Vagina (tissue), 2 donors: ENCODE measurements around the gene FRMD4A.

Experiments used
- CTCF ChIP-seq, 3 experiments: fragments of 450-650 bp in 2 of 3; fragments of 200-600 bp in 1 of 3; sonication (generic) in 1 of 3; IDR thresholded peaks; one replicate each; pipeline ENCODE4 v1.5.1; 2017 to 2019; ENCODE audit warnings: antibody characterized with exemption in 3 of 3, mild to moderate bottlenecking in 2 of 3, moderate library complexity in 2 of 3
- POLR2AphosphoS5 ChIP-seq, 2 donors: sonication (generic); formaldehyde crosslinking; IDR thresholded peaks; one replicate each; pipeline ENCODE4 v1.9.0; 2017; ENCODE audit warnings: antibody characterized with exemption in 2 of 2, mild to moderate bottlenecking in 2 of 2, low read depth in 1 of 2; ENCODE audit not compliant: insufficient read depth in 1 of 2

DNA sequence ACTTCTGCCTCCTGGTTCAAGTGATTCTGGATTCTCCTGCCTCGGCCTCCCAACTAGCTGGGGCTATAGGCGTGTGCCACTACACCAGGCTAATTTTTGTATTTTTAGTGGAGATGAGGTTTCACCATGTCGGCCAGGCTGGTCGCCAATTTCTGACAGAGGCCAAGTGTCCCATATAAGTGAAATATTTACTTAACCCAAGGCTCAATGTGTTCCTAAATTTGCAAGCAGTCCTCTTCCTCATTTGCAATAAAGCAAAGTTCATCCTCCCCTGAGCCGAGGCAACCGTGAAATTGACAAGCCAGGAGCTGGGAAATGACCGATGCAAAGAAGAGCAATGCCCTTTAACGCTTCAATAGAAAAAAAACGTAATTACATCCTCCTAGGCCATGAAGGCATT, 347.7 kb downstream of the FRMD4A start:
- TF ChIP-seq CTCF (IDR thresholded peaks at IDR 0.05) (no peak), POLR2AphosphoS5 (IDR thresholded peaks at IDR 0.05; ENCODE audit: insufficient read depth in 1 of 2, low read depth in 1 of 2) (no peak)
